Ishikawa (cell line): ENCODE data around the gene ZCWPW2.

Experiments
- CEBPB ChIP-seq: IDR thresholded peaks from 2 replicates; pipeline ENCODE4 v1.6.1; 2012
- CREB1 ChIP-seq: IDR thresholded peaks from 2 replicates; pipeline ENCODE4 v1.6.1; 2012; ENCODE audit warnings: low read depth
- EGR1 ChIP-seq: IDR thresholded peaks from 2 replicates; pipeline ENCODE4 v1.6.1; 2012
- EP300 ChIP-seq: IDR thresholded peaks from 2 replicates; pipeline ENCODE4 v1.6.1; 2012; ENCODE audit warnings: borderline replicate concordance
- FOXM1 ChIP-seq: IDR thresholded peaks from 2 replicates; pipeline ENCODE4 v1.6.1; 2012; ENCODE audit warnings: low read depth, borderline replicate concordance
- NFIC ChIP-seq: IDR thresholded peaks from 2 replicates; pipeline ENCODE4 v1.6.1; 2012
- RAD21 ChIP-seq: IDR thresholded peaks from 2 replicates; pipeline ENCODE4 v1.6.1; 2012; ENCODE audit warnings: low read depth
- TAF1 ChIP-seq: IDR thresholded peaks from 2 replicates; pipeline ENCODE4 v1.6.1; 2012; ENCODE audit warnings: low read depth, mild to moderate bottlenecking
- TCF12 ChIP-seq: IDR thresholded peaks from 2 replicates; pipeline ENCODE4 v1.6.1; 2012; ENCODE audit warnings: low read depth
- TEAD4 ChIP-seq: IDR thresholded peaks from 2 replicates; pipeline ENCODE4 v1.6.1; 2012
- YY1 ChIP-seq: IDR thresholded peaks from 2 replicates; pipeline ENCODE4 v1.6.1; 2012; ENCODE audit warnings: low read depth
- ZBTB7A ChIP-seq: IDR thresholded peaks from 2 replicates; pipeline ENCODE4 v1.6.1; 2012; ENCODE audit warnings: low read depth
- TF ChIP-seq, protein P1 (sequence below): IDR thresholded peaks from 2 replicates; pipeline ENCODE4 v1.6.1; 2012
- TF ChIP-seq, protein P2 (sequence below): IDR thresholded peaks from 2 replicates; pipeline ENCODE4 v1.6.1; 2012
- TF ChIP-seq, protein P3 (sequence below): IDR thresholded peaks from 2 replicates; pipeline ENCODE4 v1.6.1; 2012; ENCODE audit warnings: low read depth, mild to moderate bottlenecking

The ZCWPW2 gene

DNA sequence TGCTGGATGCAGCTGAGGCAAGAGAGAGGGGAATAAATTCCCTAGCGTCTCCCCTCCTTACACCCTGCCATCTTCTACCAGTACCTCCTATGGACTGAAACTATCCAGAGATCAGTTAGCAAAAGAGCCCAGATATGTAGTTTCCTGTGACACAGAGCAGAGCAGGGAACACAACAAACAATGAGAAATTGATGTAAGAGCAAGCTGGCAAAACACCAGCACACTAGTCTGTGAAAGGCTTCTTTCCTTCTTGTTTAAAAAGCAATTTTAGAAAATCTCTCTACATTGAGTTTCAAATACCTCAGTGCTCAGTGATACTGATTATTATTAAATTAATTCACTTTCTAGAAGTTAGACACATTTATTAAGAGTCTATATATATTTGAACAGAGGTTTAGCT lies 215.7 kb downstream of the ZCWPW2 start:
- TF ChIP-seq RAD21 (no peak), TCF12 (no peak), TAF1 (no peak), EP300 (no peak), NFIC (no peak), CREB1 (no peak), YY1 (no peak), CEBPB (no peak), ZBTB7A (no peak), FOXM1 (no peak), EGR1 (no peak), TEAD4 (no peak)
- TF ChIP-seq, protein P1, sequence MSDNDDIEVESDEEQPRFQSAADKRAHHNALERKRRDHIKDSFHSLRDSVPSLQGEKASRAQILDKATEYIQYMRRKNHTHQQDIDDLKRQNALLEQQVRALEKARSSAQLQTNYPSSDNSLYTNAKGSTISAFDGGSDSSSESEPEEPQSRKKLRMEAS, result no peak
- TF ChIP-seq, protein P2, sequence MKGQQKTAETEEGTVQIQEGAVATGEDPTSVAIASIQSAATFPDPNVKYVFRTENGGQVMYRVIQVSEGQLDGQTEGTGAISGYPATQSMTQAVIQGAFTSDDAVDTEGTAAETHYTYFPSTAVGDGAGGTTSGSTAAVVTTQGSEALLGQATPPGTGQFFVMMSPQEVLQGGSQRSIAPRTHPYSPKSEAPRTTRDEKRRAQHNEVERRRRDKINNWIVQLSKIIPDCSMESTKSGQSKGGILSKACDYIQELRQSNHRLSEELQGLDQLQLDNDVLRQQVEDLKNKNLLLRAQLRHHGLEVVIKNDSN, result no peak
- TF ChIP-seq, protein P3, sequence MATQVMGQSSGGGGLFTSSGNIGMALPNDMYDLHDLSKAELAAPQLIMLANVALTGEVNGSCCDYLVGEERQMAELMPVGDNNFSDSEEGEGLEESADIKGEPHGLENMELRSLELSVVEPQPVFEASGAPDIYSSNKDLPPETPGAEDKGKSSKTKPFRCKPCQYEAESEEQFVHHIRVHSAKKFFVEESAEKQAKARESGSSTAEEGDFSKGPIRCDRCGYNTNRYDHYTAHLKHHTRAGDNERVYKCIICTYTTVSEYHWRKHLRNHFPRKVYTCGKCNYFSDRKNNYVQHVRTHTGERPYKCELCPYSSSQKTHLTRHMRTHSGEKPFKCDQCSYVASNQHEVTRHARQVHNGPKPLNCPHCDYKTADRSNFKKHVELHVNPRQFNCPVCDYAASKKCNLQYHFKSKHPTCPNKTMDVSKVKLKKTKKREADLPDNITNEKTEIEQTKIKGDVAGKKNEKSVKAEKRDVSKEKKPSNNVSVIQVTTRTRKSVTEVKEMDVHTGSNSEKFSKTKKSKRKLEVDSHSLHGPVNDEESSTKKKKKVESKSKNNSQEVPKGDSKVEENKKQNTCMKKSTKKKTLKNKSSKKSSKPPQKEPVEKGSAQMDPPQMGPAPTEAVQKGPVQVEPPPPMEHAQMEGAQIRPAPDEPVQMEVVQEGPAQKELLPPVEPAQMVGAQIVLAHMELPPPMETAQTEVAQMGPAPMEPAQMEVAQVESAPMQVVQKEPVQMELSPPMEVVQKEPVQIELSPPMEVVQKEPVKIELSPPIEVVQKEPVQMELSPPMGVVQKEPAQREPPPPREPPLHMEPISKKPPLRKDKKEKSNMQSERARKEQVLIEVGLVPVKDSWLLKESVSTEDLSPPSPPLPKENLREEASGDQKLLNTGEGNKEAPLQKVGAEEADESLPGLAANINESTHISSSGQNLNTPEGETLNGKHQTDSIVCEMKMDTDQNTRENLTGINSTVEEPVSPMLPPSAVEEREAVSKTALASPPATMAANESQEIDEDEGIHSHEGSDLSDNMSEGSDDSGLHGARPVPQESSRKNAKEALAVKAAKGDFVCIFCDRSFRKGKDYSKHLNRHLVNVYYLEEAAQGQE, result no peak

DNA sequence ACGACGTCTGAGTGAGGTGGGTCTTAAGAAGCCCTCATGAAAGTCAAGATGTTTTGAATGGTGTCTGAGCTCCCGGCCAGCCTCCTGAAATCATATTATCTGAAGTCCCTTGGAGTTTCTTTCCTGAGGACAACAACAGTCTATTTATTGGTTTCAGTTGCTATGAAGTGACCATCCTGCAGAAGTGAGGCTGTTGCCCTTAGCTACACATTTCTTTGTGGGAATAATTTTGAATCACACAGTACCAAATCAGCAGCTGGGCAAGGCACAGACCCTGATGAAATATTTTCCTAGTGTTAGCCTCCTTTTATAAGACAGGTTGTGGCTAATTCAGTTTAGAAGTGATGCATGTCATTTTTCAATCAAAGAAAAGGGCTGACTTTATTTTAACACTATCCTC lies 220.8 kb downstream of the ZCWPW2 start:
- TF ChIP-seq, protein P1, result no peak
- TF ChIP-seq EGR1, result no peak
- TF ChIP-seq RAD21, result no peak
- TF ChIP-seq, protein P3, result no peak
- TF ChIP-seq YY1, result no peak
- no peak for TF ChIP-seq TAF1

DNA sequence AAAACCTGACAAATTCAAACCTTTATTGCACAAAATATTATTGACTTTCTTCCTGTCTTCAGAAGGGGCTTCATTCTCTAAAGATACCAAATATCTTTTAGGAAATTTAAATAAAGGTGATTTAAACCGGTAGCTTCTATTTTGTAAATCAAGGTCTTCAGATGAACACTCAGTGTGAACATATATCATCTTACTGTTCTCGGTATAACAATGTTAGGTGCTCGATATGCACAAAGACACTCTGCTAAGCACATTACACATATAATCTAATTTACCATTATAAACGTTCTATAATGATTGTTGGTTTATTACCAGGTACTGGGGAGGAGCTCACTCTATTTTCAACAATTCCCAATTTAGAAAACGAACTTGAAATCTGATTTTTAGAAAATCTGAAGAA lies 225.5 kb downstream of the ZCWPW2 start:
- no peak for TF ChIP-seq NFIC
- no peak for TF ChIP-seq TCF12
- no peak for TF ChIP-seq FOXM1
- no peak for TF ChIP-seq EGR1
- no peak for TF ChIP-seq TAF1
- no peak for TF ChIP-seq YY1
- TF ChIP-seq CEBPB, result no peak
- TF ChIP-seq, protein P2, result no peak
- no peak for TF ChIP-seq TEAD4
- TF ChIP-seq, protein P3, result no peak
- TF ChIP-seq EP300, result no peak
- TF ChIP-seq ZBTB7A, result no peak
- TF ChIP-seq, protein P1, result no peak
- TF ChIP-seq CREB1, result no peak
- no peak for TF ChIP-seq RAD21

DNA sequence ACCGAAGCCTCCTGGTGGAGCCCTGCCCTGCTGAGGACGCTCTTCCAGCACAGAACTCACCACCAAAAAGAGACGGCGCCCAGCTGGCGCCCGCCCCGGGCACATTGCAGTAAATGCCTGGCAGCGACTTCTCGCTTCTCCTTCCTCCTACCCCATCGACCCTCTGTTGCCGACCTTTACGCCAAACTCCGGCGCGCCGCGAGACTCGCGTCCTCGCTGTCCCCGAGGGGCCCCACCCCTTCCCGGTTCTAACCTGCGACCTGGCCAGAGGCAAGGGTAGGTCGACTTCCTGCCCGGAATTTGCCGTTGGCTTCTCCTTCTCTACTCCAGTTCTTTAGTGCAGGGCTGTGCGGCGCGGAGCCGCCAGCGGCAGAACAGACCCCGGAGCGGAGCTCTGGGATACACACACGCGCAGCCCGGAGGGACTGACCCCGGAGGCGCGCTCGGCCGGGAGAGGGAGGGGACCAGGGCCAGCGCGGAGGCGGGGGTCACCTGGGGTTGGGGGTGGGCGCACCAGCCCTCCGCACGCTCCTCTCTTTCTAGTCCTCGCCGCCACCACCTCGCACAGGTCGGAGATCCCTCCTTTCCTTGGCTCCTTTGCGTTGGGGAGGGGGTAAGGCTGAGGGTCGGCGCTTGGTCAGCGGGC lies 226.7 kb downstream of the ZCWPW2 start:
- TF ChIP-seq CREB1 (no peak), TEAD4 (peak; percentile 19; the same call in 1 of the 2 replicates), EP300 (no peak), ZBTB7A (peak; percentile 67; the same call in 1 of the 2 replicates), EGR1 (no peak)
